CD4-positive, alpha-beta T cell treated with Interleukin-10 for 1 hour (primary cell): ENCODE measurements around the gene GLTP.
A peak's percentile ranks its signal among the peaks of the same experiment; 100 is the strongest.

Experiments
- DNase-seq: peaks from one replicate; pipeline ENCODE4 v3.0.0-alpha.2; 2020

The GLTP gene

GRCh38 chr12:109840305-109841074 is 39.9 kb downstream of the GLTP start:
- DNase-seq = no peak

- no peak for DNase-seq
These were observed 40.9 kb downstream of the GLTP start for GRCh38 chr12:109839444-109839843.

GRCh38 chr12:109836916-109837315 is 43.4 kb downstream of the GLTP start:
- DNase-seq = no peak

GRCh38 chr12:109835827-109836226 is 44.5 kb downstream of the GLTP start:
- DNase-seq = no peak

GRCh38 chr12:109833307-109834189 is 46.8 kb downstream of the GLTP start, which contains the start of gene TRPV4:
TSS of gene TRPV4 (minus strand) at chr12:109833398. CDS start at chr12:109814796, 18,602 bp downstream.
- no peak for DNase-seq

- no peak for DNase-seq
These were observed 47.6 kb downstream of the GLTP start for GRCh38 chr12:109832541-109833306.

GRCh38 chr12:109831929-109832328 is 48.4 kb downstream of the GLTP start:
- no peak for DNase-seq

GRCh38 chr12:109831365-109831764 is 49.0 kb downstream of the GLTP start:
- DNase-seq = no peak

- DNase-seq = no peak
These were observed 49.6 kb downstream of the GLTP start for GRCh38 chr12:109830718-109831117.

GRCh38 chr12:109830267-109830666 is 50.1 kb downstream of the GLTP start:
- DNase-seq = no peak

GRCh38 chr12:109829667-109830066 is 50.7 kb downstream of the GLTP start:
- no peak for DNase-seq

GRCh38 chr12:109828754-109829511 is 51.4 kb downstream of the GLTP start:
- no peak for DNase-seq

- peak; percentile 25 for DNase-seq
These were observed 52.5 kb downstream of the GLTP start for GRCh38 chr12:109827566-109828550.

- no peak for DNase-seq
These were observed 53.3 kb downstream of the GLTP start for GRCh38 chr12:109827080-109827479.

GRCh38 chr12:109824731-109825130 is 55.6 kb downstream of the GLTP start:
- DNase-seq = no peak

GRCh38 chr12:109822951-109823411 is 57.4 kb downstream of the GLTP start:
- DNase-seq = no peak

- no peak for DNase-seq
These were observed 57.9 kb downstream of the GLTP start for GRCh38 chr12:109822416-109822815.

- DNase-seq = no peak
These were observed 58.4 kb downstream of the GLTP start for GRCh38 chr12:109821968-109822367.

- no peak for DNase-seq
These were observed 59.4 kb downstream of the GLTP start for GRCh38 chr12:109820816-109821381.

- no peak for DNase-seq
These were observed 61.3 kb downstream of the GLTP start for GRCh38 chr12:109818905-109819500.
